ENCODE measurements around the gene SLC16A12. TPM values are rescaled to one million over a fixed set of nuclear protein-coding genes. Genes with fewer than 3 reads are reported as not detected.
A peak's percentile ranks its signal among the peaks of the same experiment; 100 is the strongest.

The SLC16A12 gene
- total RNA-seq, 1 donor from 2014 or later: 2.6 TPM

DNA sequence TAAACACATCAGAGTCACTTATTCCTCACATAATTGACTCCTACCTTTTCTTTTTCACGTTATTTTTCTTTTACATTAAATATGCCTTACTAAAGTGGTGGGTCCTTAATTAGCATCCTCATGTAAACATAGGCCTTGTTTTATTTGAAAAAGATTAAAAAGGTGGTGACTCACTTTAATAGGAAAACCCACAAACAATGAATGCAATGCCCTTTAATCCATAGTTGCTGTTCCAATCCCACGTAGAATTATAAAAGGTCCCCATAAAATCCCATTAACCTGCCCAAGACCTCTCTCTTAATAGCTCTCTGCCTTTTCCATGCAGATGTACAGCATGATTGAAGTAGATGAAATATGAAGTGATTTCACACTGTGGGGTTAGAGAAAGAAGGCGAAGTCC, 32.2 kb downstream of the SLC16A12 start:
- peaks cover 3% of the 10 kb centered on the region for H3K36me3 Mint-ChIP-seq (ENCODE audit: low read depth)
- TF ChIP-seq, protein P1, sequence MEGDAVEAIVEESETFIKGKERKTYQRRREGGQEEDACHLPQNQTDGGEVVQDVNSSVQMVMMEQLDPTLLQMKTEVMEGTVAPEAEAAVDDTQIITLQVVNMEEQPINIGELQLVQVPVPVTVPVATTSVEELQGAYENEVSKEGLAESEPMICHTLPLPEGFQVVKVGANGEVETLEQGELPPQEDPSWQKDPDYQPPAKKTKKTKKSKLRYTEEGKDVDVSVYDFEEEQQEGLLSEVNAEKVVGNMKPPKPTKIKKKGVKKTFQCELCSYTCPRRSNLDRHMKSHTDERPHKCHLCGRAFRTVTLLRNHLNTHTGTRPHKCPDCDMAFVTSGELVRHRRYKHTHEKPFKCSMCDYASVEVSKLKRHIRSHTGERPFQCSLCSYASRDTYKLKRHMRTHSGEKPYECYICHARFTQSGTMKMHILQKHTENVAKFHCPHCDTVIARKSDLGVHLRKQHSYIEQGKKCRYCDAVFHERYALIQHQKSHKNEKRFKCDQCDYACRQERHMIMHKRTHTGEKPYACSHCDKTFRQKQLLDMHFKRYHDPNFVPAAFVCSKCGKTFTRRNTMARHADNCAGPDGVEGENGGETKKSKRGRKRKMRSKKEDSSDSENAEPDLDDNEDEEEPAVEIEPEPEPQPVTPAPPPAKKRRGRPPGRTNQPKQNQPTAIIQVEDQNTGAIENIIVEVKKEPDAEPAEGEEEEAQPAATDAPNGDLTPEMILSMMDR (IDR thresholded peaks at IDR 0.05): no peak

DNA sequence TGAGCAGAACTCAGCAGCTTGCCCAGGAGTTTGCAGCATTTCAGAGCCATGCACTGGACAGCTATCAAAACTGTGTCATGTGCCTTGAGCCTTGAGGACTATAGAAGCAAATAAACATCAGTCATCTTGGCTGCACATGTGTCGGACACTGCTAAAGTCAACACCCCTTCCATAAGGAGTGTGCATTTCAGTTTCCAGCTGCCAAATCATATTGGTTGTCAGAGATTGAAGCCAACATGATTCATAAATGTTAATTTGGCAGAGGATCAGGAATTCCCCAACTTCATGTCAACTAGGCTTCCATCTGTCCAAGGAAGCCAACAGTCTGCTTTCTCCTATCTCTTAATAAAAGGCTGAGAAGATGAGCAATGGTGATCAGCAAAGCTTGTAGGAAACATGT, 32.8 kb downstream of the SLC16A12 start:
- H3K27me3 Mint-ChIP-seq (ENCODE audit: low read depth): no peaks in the 10 kb centered on the region
- H3K36me3 Mint-ChIP-seq (ENCODE audit: low read depth): peaks cover 3% of the 10 kb centered on the region
- H3K27ac Mint-ChIP-seq (ENCODE audit: unreplicated experiment): no peak overlapping the region
- peaks cover 11% of the 10 kb centered on the region for H3K9me3 Mint-ChIP-seq (ENCODE audit: low read depth)
- DNase-seq (ENCODE audit: low spot score): no peak
- no peak overlapping the region for H3K4me3 Mint-ChIP-seq (ENCODE audit: unreplicated experiment)
- TF ChIP-seq, protein P1 (IDR thresholded peaks at IDR 0.05): no peak
- peaks cover 42% of the 10 kb centered on the region for H3K4me1 Mint-ChIP-seq (ENCODE audit: low read depth)

More for the DNA sequence above, 32.2 kb downstream of the SLC16A12 start:
- H3K4me3 Mint-ChIP-seq (ENCODE audit: unreplicated experiment): no peak overlapping the region
- peaks cover 42% of the 10 kb centered on the region for H3K4me1 Mint-ChIP-seq (ENCODE audit: low read depth)
- DNase-seq (ENCODE audit: low spot score): no peak
- no peaks in the 10 kb centered on the region for H3K27me3 Mint-ChIP-seq (ENCODE audit: low read depth)
- H3K27ac Mint-ChIP-seq (ENCODE audit: unreplicated experiment): peak overlapping the region; percentile 79
- H3K9me3 Mint-ChIP-seq (ENCODE audit: low read depth): peaks cover 11% of the 10 kb centered on the region

DNA sequence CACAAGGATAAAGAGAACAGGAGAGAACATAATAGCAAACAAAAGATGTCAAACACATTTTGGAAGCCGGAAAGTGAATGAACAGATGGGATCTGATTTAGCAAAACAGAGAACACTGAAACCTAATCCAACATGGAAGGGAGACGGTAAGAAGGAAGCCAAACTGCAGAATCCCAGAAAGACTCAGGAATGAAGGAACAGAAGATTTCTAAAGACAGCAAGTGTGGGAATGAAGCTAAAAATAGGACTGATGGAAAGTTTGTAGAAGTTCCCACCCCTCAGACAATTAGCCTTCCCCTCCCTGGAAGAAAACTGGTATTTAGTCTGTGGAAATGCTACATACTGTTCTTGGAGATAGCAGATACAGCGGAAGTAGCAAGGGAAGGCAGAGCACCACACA, 40.8 kb downstream of the SLC16A12 start:
- peak overlapping the region; percentile 91 for H3K27ac Mint-ChIP-seq (ENCODE audit: unreplicated experiment)
- H3K4me3 Mint-ChIP-seq (ENCODE audit: unreplicated experiment): no peak overlapping the region
- DNase-seq (ENCODE audit: low spot score): no peak
- peaks cover 3% of the 10 kb centered on the region for H3K36me3 Mint-ChIP-seq (ENCODE audit: low read depth)
- no peaks in the 10 kb centered on the region for H3K9me3 Mint-ChIP-seq (ENCODE audit: low read depth)
- TF ChIP-seq, protein P1 (IDR thresholded peaks at IDR 0.05): no peak
- no peaks in the 10 kb centered on the region for H3K27me3 Mint-ChIP-seq (ENCODE audit: low read depth)
- H3K4me1 Mint-ChIP-seq (ENCODE audit: low read depth): peaks cover 30% of the 10 kb centered on the region

DNA sequence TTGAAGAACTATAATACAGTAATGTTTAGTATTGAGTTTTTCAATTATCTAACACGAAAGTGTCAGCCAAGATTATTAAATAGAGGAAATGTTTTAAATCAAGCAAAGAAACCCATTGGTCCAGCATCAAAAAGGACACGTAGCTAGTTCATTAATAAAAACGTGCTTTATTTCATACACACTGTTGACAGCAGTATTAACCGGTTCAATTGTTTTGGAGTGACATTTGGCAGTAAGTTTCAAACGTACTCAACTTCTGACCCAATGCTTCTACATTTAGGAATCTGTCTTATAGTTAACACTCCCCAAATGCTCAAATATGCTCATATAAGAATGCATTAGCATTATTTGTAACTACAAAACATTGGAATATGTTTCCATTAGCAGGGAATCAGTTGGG, 41.3 kb downstream of the SLC16A12 start:
- Mint-ChIP-seq H3K36me3 (ENCODE audit: low read depth) (peaks cover 3% of the 10 kb centered on the region), H3K4me3 (ENCODE audit: unreplicated experiment) (no peak overlapping the region), H3K27ac (ENCODE audit: unreplicated experiment) (peak overlapping the region; percentile 91), H3K27me3 (ENCODE audit: low read depth) (no peaks in the 10 kb centered on the region), H3K9me3 (ENCODE audit: low read depth) (no peaks in the 10 kb centered on the region), H3K4me1 (ENCODE audit: low read depth) (peaks cover 30% of the 10 kb centered on the region)
- TF ChIP-seq, protein P1 (IDR thresholded peaks at IDR 0.05): no peak
- DNase-seq (ENCODE audit: low spot score): no peak

DNA sequence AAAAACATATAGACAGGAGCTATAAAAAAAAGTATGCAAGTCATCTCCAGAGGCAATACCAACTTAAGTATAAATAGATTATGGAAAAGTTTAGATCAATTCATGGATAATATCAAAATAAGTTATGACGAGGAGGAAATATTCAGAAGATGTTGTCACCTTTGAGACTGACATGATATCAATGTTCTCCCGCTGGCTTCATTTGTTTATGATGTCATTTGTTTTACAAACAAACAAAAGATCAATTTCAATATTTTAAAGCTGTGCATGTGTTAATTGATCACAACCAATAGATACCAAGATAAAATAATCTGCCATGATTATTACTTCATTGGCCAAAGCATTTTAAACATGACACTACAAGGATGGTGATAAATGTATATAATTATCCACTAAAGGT, 43.5 kb downstream of the SLC16A12 start:
- H3K4me1 Mint-ChIP-seq (ENCODE audit: low read depth): peaks cover 30% of the 10 kb centered on the region
- no peaks in the 10 kb centered on the region for H3K9me3 Mint-ChIP-seq (ENCODE audit: low read depth)
- H3K36me3 Mint-ChIP-seq (ENCODE audit: low read depth): peaks cover 4% of the 10 kb centered on the region
- no peak overlapping the region for H3K27ac Mint-ChIP-seq (ENCODE audit: unreplicated experiment)
- no peak for DNase-seq (ENCODE audit: low spot score)
- H3K27me3 Mint-ChIP-seq (ENCODE audit: low read depth): no peaks in the 10 kb centered on the region
- H3K4me3 Mint-ChIP-seq (ENCODE audit: unreplicated experiment): no peak overlapping the region
- TF ChIP-seq, protein P1 (IDR thresholded peaks at IDR 0.05): no peak
